ENCODE measurements around the gene ALAS2. TPM values are rescaled to one million over a fixed set of nuclear protein-coding genes. Genes with fewer than 3 reads are reported as not detected.
"Not testable (repeated sequence)": the region's sequence is repeated elsewhere in the genome, so short reads cannot be mapped to it uniquely, and the experiment has no call there.

The ALAS2 gene, protein sequence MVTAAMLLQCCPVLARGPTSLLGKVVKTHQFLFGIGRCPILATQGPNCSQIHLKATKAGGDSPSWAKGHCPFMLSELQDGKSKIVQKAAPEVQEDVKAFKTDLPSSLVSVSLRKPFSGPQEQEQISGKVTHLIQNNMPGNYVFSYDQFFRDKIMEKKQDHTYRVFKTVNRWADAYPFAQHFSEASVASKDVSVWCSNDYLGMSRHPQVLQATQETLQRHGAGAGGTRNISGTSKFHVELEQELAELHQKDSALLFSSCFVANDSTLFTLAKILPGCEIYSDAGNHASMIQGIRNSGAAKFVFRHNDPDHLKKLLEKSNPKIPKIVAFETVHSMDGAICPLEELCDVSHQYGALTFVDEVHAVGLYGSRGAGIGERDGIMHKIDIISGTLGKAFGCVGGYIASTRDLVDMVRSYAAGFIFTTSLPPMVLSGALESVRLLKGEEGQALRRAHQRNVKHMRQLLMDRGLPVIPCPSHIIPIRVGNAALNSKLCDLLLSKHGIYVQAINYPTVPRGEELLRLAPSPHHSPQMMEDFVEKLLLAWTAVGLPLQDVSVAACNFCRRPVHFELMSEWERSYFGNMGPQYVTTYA
- not detected in 2 replicates for total RNA-seq (2014; rRNA removed)
- not detected for polyA plus RNA-seq (2012)

GRCh38 chrX:55030271-55031205 is at the start of gene ALAS2:
ALAS2 (minus strand) TSS chrX:55030977; CDS start chrX:55026000, 4,977 bp downstream.
- no peak for DNase-seq (ENCODE audit: low read depth)

DNA sequence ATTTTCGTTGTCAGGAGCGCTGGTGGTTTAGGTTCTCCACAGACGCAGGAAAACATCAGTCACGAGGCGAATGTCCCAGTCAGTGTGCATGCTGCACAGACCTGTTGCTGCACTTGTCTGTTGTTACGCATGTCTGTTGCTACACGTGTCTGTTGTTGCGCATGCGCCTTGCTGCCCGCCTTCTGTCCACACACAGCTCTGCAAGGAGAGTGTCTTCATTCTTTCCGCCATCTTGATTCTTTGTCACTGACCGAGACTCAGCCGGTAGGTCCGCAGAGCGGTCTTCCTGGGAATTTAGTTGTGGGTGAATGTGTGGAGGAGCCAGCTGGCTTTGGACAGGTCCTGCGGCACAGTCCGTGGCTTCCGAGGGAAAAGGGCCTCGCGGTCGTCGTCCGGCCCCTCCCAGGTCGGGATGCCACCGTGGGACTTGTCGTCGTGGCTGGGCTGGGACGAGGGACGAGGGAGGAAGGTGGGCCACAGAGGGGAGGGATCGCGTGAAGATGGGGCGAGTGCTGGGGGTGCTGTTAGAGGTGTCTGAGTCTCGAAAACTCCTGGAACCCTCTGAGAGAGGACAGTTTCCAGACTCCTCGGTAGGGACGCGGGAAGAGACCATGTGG is 44.2 kb upstream of the ALAS2 start, which contains the start of gene PAGE2B:
Gene PAGE2B, plus strand, starts transcription at position 180 of the 617 bp plus-strand sequence. CDS start 1,012 bp downstream, outside the sequence.
- no peak for DNase-seq (ENCODE audit: low read depth)

- no peak for DNase-seq (ENCODE audit: low read depth)
Measured at GRCh38 chrX:55072286-55072685, 41.5 kb upstream of the ALAS2 start.

DNA sequence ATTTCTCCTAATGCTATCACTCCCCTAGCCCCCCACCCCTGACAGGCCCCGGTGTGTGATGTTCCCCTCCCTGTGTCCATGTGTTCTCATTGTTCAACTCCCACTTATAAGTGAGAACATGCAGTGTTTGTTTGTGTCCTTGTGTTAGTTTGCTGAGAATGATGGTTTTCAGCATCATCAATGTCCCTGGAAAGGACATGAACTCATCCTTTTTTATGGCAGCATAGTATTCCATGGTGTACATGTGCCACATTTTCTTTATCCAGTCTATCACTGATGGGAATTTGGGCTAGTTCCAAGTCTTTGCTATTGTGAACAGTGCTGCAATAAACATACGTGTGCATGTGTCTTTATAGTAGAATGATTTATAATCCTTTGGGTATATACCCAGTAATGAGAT is 36.4 kb upstream of the ALAS2 start:
- DNase-seq (ENCODE audit: low read depth) = not testable (repeated sequence)

DNA sequence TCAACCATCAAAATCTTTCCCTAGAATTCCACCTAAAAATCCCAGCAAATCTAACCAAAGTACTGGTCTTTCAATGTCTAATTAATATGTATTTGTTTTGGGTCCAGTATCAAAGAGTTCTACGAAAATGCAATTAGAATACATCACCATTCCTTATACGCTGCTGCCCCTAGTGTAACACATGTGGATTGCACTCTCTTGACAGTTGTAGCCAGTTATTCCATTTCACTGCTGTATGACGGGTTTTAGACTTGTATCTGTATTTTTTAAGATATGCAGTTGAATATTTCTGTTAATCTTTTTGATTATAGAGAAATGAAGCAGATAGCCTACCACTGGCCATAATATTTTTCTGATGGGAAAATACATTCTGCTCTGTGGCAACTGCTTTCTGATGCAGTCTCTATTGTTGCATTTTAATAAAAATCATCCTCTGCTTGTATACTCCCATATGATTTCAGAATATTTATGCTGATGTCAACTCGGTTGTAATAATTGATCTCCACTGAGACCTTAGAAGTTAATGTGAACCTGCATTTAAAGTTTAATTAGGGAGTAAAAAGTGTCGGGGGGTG is 27.0 kb upstream of the ALAS2 start:
- peak; percentile 19 for DNase-seq (ENCODE audit: low read depth)

GRCh38 chrX:55056820-55057674 is 26.3 kb upstream of the ALAS2 start:
- peak; percentile 11 for DNase-seq (ENCODE audit: low read depth)

GRCh38 chrX:55050599-55050998 is 19.8 kb upstream of the ALAS2 start:
- DNase-seq (ENCODE audit: low read depth) = not testable (repeated sequence)

DNA sequence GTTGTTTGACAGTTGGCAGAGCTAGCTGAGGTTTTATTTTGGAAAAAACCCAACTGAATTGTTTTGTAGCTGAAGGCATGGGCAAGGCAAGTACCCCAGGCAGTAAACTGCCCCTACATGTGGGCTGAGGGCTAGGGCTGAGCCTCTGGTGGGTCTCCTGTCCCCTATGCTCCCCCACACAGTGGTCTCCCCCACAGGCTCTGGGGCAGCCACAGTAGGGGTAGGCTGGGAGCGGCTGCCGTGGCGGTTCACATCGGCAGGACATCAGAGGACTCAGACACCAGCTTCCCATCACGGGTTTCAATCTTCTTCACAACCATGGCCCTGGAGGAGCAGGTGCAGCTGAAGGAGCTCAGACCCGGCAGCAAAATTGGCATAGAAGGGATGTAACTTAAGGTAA is 10.7 kb upstream of the ALAS2 start:
- DNase-seq (ENCODE audit: low read depth) = no peak

DNA sequence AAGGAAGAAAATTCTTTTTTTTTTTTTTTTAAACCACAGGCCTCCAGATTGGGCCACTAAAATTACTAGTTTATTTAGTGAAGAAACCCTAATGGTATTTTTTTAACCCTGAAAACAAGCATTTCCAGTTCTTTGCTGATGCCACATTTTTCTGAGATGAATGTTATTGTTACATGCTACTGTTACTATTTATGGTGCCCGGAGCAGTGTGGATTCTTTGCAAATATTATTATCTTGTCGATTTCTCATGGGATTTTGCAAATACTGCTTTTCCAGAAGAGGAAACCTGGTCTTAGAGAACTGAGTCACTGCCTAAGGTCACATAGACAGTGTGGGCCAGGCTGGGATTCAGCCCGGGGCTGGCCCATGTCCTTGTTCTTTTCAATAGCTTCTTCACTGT is 8.7 kb upstream of the ALAS2 start:
- DNase-seq (ENCODE audit: low read depth) = no peak

DNA sequence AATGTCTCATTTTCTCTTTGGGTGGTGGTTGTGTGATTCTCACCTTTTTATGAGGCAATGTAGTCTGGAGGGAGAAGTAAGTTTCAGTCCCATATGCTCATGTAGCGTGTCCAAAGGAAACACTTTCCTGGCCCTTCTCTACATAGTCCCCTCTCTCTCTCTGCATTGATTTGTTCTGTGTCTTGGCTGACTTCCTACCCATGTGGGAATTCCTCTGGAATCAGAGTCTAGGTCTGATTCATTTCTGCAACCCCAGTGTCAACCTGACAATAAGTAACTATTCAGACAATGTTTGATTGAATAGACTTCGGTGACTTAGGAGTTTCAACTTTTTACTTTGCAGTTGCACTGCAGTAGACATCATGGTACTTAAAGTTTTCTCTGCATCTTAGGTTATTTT is 2.7 kb upstream of the ALAS2 start:
- no peak for DNase-seq (ENCODE audit: low read depth)

DNA sequence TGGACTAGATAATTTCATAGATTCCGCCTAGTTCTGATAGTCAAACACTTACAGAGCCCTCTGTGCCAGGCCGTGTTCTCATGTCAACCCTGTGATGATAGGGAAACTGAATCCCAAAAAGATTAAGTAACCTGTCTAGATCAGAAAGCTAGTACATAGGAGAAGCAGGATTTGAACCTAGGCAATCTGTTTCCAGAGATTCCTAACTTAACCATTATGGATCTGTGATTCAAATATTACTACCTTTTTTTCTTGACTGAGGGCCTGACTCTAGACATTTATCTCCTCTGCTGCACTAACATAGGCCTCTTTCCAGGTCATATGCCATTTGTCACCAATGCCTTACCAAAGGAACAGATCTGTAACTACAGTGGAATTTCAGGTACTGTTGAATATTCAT is 1.5 kb downstream of the ALAS2 start:
- DNase-seq (ENCODE audit: low read depth) = no peak

GRCh38 chrX:55028611-55029010 is 2.2 kb downstream of the ALAS2 start:
- DNase-seq (ENCODE audit: low read depth) = no peak

DNA sequence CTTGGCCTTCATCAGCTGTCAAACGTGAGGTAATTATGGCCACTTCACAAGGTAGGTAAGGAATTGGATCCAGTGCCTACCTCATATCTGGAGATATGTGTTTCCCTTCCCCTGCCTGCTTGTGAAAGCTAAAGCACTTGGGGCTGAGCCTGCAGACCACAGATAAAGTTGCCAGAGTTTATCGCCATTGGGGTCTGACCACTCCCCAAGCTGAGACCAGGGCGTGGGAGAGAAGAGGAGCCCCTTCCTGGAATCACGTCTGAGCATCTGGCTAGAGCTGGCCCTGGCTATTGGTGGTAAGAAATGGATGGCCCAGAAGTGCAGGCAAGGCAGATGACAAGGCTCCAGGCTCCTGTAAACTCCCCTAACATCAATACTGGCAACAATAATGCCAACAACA is 2.7 kb downstream of the ALAS2 start:
- DNase-seq (ENCODE audit: low read depth) = no peak

GRCh38 chrX:55026840-55027239 is 3.9 kb downstream of the ALAS2 start:
- no peak for DNase-seq (ENCODE audit: low read depth)

DNA sequence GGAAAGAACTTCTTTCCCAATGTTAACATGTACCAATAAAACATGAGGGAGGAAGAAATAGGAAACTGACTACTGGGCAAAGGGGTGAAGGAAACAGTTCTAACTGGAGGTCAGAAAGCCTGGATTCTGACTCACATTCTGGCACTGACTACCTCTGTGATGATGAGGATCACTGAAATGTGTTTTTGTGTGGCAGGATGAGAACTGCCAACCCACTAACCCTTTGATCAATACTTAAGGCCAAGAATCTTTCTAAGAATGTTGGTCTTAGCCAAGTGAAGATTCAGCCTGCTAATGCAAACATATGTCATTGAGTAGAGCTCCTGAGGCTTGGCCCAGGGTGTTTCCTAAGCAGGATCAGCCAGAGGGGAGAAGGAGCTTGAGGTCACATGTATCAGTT is 4.6 kb downstream of the ALAS2 start:
- no peak for DNase-seq (ENCODE audit: low read depth)

GRCh38 chrX:55014897-55015299 is 15.9 kb downstream of the ALAS2 start:
- no peak for DNase-seq (ENCODE audit: low read depth)

DNA sequence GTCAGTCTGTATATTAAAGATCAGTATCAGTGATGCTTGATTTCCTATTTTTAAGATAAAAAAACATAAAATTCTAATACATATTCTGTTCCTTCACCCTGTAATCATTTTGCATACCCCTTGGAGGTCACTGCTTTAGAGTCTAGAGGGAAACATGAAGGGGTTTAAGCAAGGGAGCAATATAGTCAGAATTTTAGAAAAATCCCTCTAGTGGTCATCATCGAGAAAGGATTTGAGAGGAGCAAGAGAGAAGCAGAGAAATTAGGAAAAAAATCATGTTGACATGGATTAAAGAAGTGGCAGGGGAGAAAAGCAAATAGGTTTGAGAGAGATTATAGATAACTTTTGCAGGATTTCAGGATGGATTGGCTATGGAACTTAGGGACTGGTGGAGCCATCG is 19.5 kb downstream of the ALAS2 start:
- no peak for DNase-seq (ENCODE audit: low read depth)

GRCh38 chrX:55008571-55009358 is 22.0 kb downstream of the ALAS2 start:
- peak; percentile 31 for DNase-seq (ENCODE audit: low read depth)

DNA sequence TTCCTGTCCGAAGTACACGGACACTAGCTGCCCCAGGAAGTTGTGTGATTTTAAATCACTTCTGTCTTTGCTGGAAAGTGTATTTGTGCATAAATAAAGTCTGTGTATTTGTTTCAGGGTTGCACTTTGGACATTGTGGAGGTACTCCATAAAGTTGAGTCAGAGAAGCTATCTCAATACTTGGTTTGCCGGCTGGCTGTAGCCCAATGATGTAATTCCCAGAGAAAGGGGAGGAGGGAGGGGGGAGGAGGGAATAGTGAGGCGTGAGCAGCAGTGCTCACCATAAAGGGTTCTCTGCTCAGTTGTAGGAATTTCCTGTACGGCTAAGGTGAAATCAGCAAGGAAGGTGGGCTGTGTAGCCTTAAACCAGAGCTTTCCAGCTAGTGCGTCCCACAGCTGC is 23.1 kb downstream of the ALAS2 start:
- DNase-seq (ENCODE audit: low read depth) = peak; percentile 26

Measured in LHCN-M2 (cell line).